B cell (primary cell): ENCODE measurements around the gene CHCHD2. TPM values are rescaled to one million over a fixed set of nuclear protein-coding genes. Genes with fewer than 3 reads are reported as not detected.
"Not testable (repeated sequence)": the region's sequence is repeated elsewhere in the genome, so short reads cannot be mapped to it uniquely, and the experiment has no call there.

Experiments
- ATAC-seq: fragments of 200-7000 bp; cut with Tn5 transposase; one replicate; pipeline ENCODE4 v1.10.0; 2021; ENCODE audit warnings: low read depth, mild to moderate bottlenecking, moderate number of reproducible peaks, moderate library complexity
- CTCF ChIA-PET: fragments of 350-600 bp; sonication (Branson Sonifier 250); formaldehyde crosslinking; loops from one replicate; lab custom pipeline; 2021; ENCODE audit warnings: antibody characterized with exemption, inconsistent platforms; lab: Charles Lee
- POLR2A ChIA-PET: fragments of 350-600 bp; sonication (Branson Sonifier 250); formaldehyde crosslinking; loops from one replicate; lab custom pipeline; 2021; ENCODE audit warnings: antibody characterized with exemption; lab: Charles Lee
- DNase-seq: peaks from one replicate; pipeline ENCODE4 v3.0.0; 2013
- H2AFZ ChIP-seq: 2 replicates; pipeline ENCODE4 v1.6.1; 2012; ENCODE audit warnings: mild to moderate bottlenecking, low read depth, low read length; ENCODE audit not compliant: insufficient read depth, poor library complexity, severe bottlenecking
- H3K27ac ChIP-seq, 2 donors: 1 replicate in 1 of 2; 2 replicates in 1 of 2; pipeline ENCODE4 v1.5.1; 2012 to 2013; ENCODE audit warnings: low read length in 2 of 2, mild to moderate bottlenecking in 2 of 2, moderate library complexity in 1 of 2
- H3K27me3 ChIP-seq, 4 experiments: fragments of 200-600 bp in 1 of 4; sonication (generic) in 1 of 4; replicated peaks in 1 of 4; 1 replicate in 2 of 4; 2 replicates in 2 of 4; pipeline versions ENCODE4 v1.6.1 to v1.7.0; 2013 to 2016; ENCODE audit warnings: low read length in 3 of 4, mild to moderate bottlenecking in 2 of 4, mixed read lengths in 1 of 4, moderate library complexity in 1 of 4; ENCODE audit not compliant: insufficient read depth in 4 of 4, control insufficient read depth in 3 of 4; ENCODE audit errors: control extremely low read depth in 1 of 4
- H3K36me3 ChIP-seq, 2 experiments: replicated peaks in 1 of 2; 1 replicate in 1 of 2; 2 replicates in 1 of 2; pipeline versions ENCODE4 v1.6.1 to v1.7.1; 2013; ENCODE audit warnings: low read length in 1 of 2; ENCODE audit not compliant: insufficient read depth in 2 of 2, control insufficient read depth in 1 of 2; ENCODE audit errors: control extremely low read depth in 1 of 2, extremely low read depth in 1 of 2
- H3K4me1 ChIP-seq, 2 donors: fragments of 200-600 bp in 1 of 2; sonication (generic) in 1 of 2; 1 replicate in 1 of 2; 2 replicates in 1 of 2; pipeline versions ENCODE4 v1.5.1 to v1.6.1; 2013 to 2017; ENCODE audit warnings: low read length in 2 of 2; ENCODE audit not compliant: control insufficient read depth in 2 of 2, insufficient read depth in 2 of 2
- H3K4me2 ChIP-seq: replicated peaks from 2 replicates; pipeline ENCODE3; 2012; ENCODE audit warnings: mild to moderate bottlenecking, low read depth, low read length; ENCODE audit not compliant: poor library complexity, severe bottlenecking
- H3K4me3 ChIP-seq, 5 experiments: fragments of 200-600 bp in 1 of 5; sonication (generic) in 1 of 5; 1 replicate in 3 of 5; 2 replicates in 2 of 5; pipeline versions ENCODE4 v1.5.1 to v1.7.0; 2011 to 2016; ENCODE audit warnings: low read length in 4 of 5, mild to moderate bottlenecking in 4 of 5, low read depth in 2 of 5, control low read depth in 1 of 5, moderate library complexity in 1 of 5; ENCODE audit not compliant: insufficient read depth in 1 of 5; ENCODE audit errors: control extremely low read depth in 1 of 5, extremely low read depth in 1 of 5
- H3K79me2 ChIP-seq: fragments of 200-600 bp; sonication (generic); one replicate; pipeline ENCODE4 v1.6.0; 2016; ENCODE audit warnings: low read length; ENCODE audit not compliant: control insufficient read depth, insufficient read depth
- H3K9ac ChIP-seq: fragments of 200-600 bp; sonication (generic); 2 replicates; pipeline ENCODE4 v1.6.1; 2017; ENCODE audit warnings: mild to moderate bottlenecking, low read length, moderate library complexity
- H3K9me3 ChIP-seq, 3 donors: one replicate each; pipeline versions ENCODE4 v1.6.1 to v1.7.1; 2013; ENCODE audit warnings: low read length in 2 of 3; ENCODE audit not compliant: control insufficient read depth in 2 of 3, insufficient read depth in 1 of 3; ENCODE audit errors: control extremely low read depth in 1 of 3
- H4K20me1 ChIP-seq: 2 replicates; pipeline ENCODE4 v1.6.0; 2012; ENCODE audit warnings: mild to moderate bottlenecking, low read length; ENCODE audit not compliant: insufficient read depth, control insufficient read depth, poor library complexity, severe bottlenecking
- H3K27ac Mint-ChIP-seq: one replicate; pipeline ENCODE4 v1.8.0; 2021; ENCODE audit warnings: mixed read lengths
- H3K27me3 Mint-ChIP-seq: one replicate; pipeline ENCODE4 v1.8.0; 2021; ENCODE audit warnings: mixed read lengths
- H3K4me1 Mint-ChIP-seq: one replicate; pipeline ENCODE4 v1.8.0; 2021; ENCODE audit warnings: mixed read lengths
- H3K4me3 Mint-ChIP-seq: one replicate; pipeline ENCODE4 v1.8.0; 2021; ENCODE audit warnings: mixed read lengths
- H3K9me3 Mint-ChIP-seq: one replicate; pipeline ENCODE4 v1.8.0; 2022; ENCODE audit warnings: mixed read lengths; ENCODE audit not compliant: insufficient read depth
- CTCF ChIP-seq: fragments of 200-600 bp; IDR thresholded peaks from one replicate; pipeline ENCODE4 v1.8.0; 2022; ENCODE audit warnings: antibody characterized with exemption, mild to moderate bottlenecking
- EZH2 ChIP-seq: IDR thresholded peaks from 2 replicates; pipeline ENCODE4 v1.6.1; 2012; ENCODE audit warnings: borderline replicate concordance, low read depth, mild to moderate bottlenecking, moderate library complexity, low read length; ENCODE audit not compliant: insufficient read depth, poor library complexity, severe bottlenecking
- WGBS: methylation state at CpG from one replicate; pipeline ENCODE4 v1.1.5; 2013; ENCODE audit warnings: missing lambda C conversion rate; ENCODE audit not compliant: insufficient coverage; 5-methylcytosine and 5-hydroxymethylcytosine counted together
- intact Hi-C: fragments of 100-400 bp; cut with micrococcal nuclease; formaldehyde crosslinking; loops from one replicate; pipeline ENCODE4 v1.10.0; 2022
- polyA plus RNA-seq: library from polyadenylated mRNA; depleted of rRNA; stranded (reverse); fragments of >200 nt; gene quantifications from 2 replicates; pipeline ENCODE4 v1.2.3, GENCODE V29; 2012
- total RNA-seq, 2 donors: library from RNA; stranded (reverse); fragments of 120-200 nt in 1 of 2; gene quantifications; 1 replicate in 1 of 2; 2 replicates in 1 of 2; pipeline versions ENCODE4 v1.2.3 to v1.2.4, GENCODE V29; 2013 to 2022

The CHCHD2 gene
- total and polyA plus RNA-seq, 2 donors (not counting 1 experiment from before 2014, with no cell fraction given): 166 to 286 TPM

GRCh38 chr7:56115852-56116538 is 9.7 kb upstream of the CHCHD2 start, which contains the start of gene NUPR2:
Gene NUPR2, minus strand, starts transcription at chr7:56116417. Its CDS starts 103 bp downstream, at chr7:56116314.
- CTCF ChIA-PET: no interaction called here
- POLR2A ChIA-PET: no interaction called here
- ATAC-seq (no peak), DNase-seq (no peak)
- Histone ChIP-seq H3K9me3 (peaks cover 0 to 14% (median 0%) of the 10 kb centered on the region in 3 donors), H2AFZ (peak within 1 kb of the TSS; percentile 38), H3K4me1 (no peaks in the 10 kb centered on the region), H3K36me3 (no peaks in the 10 kb centered on the region), H4K20me1 (no peaks in the 10 kb centered on the region), H3K79me2 (no peaks in the 10 kb centered on the region), H3K27ac (no peak within 1 kb of the TSS), H3K9ac (no peak within 1 kb of the TSS), H3K27me3 (peaks cover 0 to 21% (median 1%) of the 10 kb centered on the region in 4 experiments), H3K4me2 (no peak within 1 kb of the TSS), H3K4me3 (no peak within 1 kb of the TSS)
- no peaks in the 10 kb centered on the region for H3K9me3 Mint-ChIP-seq
- TF ChIP-seq CTCF (no peak), EZH2 (no peak)
- H3K27me3 Mint-ChIP-seq: peaks cover 21% of the 10 kb centered on the region
- 17% methylated on average over 64 of the region's 65 CpGs for WGBS
- H3K4me1 Mint-ChIP-seq: no peaks in the 10 kb centered on the region
- no peak within 1 kb of the TSS for H3K27ac Mint-ChIP-seq
- no peak within 1 kb of the TSS for H3K4me3 Mint-ChIP-seq
- intact Hi-C loops: no loop called here

- H3K9me3 Mint-ChIP-seq, H3K4me2 ChIP-seq, intact Hi-C loops, H3K4me3 Mint-ChIP-seq, H3K36me3 ChIP-seq, H3K9ac ChIP-seq, H2AFZ ChIP-seq, H3K79me2 ChIP-seq, H3K27ac ChIP-seq, H3K27ac Mint-ChIP-seq, H3K27me3 Mint-ChIP-seq, H4K20me1 ChIP-seq, ATAC-seq, POLR2A ChIA-PET, H3K4me1 ChIP-seq, DNase-seq, CTCF ChIA-PET, H3K4me1 Mint-ChIP-seq, H3K4me3 ChIP-seq: not testable (repeated sequence)
- Histone ChIP-seq H3K27me3 (peaks cover 0 to 24% (median 0%) of the 10 kb centered on the region in 4 experiments), H3K9me3 (peaks cover 0 to 18% (median 0%) of the 10 kb centered on the region in 3 donors)
- 100% methylated on average over 1 of the region's 3 CpGs for WGBS
Measured at GRCh38 chr7:56112244-56112643, 6.0 kb upstream of the CHCHD2 start.
